Neutrophil (primary cell): ENCODE results near the gene PLXNA4.

Experiments
- H3K27ac ChIP-seq: fragments of 200-600 bp; sonication (generic); 2 replicates; pipeline ENCODE4 v1.5.1; 2016; ENCODE audit warnings: mild to moderate bottlenecking, moderate library complexity
- H3K27me3 ChIP-seq: fragments of 200-600 bp; sonication (generic); 2 replicates; pipeline ENCODE4 v1.6.0; 2016; ENCODE audit warnings: mild to moderate bottlenecking
- H3K36me3 ChIP-seq: fragments of 200-600 bp; sonication (generic); 2 replicates; pipeline ENCODE4 v1.5.1; 2017
- H3K4me1 ChIP-seq, 2 experiments: fragments of 200-600 bp in 1 of 2; sonication (generic) in 1 of 2; 1 replicate in 1 of 2; 2 replicates in 1 of 2; pipeline versions ENCODE4 v1.5.1 to v1.6.1; 2013 to 2016; ENCODE audit warnings: low read depth in 1 of 2, low read length in 1 of 2, mild to moderate bottlenecking in 1 of 2, moderate library complexity in 1 of 2; ENCODE audit not compliant: control insufficient read depth in 1 of 2, insufficient read depth in 1 of 2
- H3K4me3 ChIP-seq, 2 experiments: fragments of 200-600 bp in 1 of 2; sonication (generic) in 1 of 2; 1 replicate in 1 of 2; 2 replicates in 1 of 2; pipeline ENCODE4 v1.5.1; 2013 to 2016; ENCODE audit warnings: low read depth in 1 of 2, low read length in 1 of 2, mild to moderate bottlenecking in 1 of 2, moderate library complexity in 1 of 2
- H3K9me3 ChIP-seq: fragments of 200-600 bp; sonication (generic); 2 replicates; pipeline ENCODE4 v1.5.1; 2016
- CTCF ChIP-seq: fragments of 200-600 bp; sonication (generic); IDR thresholded peaks from 2 replicates; pipeline ENCODE4 v1.5.1; 2016; ENCODE audit warnings: antibody characterized with exemption

PLXNA4 gene

DNA sequence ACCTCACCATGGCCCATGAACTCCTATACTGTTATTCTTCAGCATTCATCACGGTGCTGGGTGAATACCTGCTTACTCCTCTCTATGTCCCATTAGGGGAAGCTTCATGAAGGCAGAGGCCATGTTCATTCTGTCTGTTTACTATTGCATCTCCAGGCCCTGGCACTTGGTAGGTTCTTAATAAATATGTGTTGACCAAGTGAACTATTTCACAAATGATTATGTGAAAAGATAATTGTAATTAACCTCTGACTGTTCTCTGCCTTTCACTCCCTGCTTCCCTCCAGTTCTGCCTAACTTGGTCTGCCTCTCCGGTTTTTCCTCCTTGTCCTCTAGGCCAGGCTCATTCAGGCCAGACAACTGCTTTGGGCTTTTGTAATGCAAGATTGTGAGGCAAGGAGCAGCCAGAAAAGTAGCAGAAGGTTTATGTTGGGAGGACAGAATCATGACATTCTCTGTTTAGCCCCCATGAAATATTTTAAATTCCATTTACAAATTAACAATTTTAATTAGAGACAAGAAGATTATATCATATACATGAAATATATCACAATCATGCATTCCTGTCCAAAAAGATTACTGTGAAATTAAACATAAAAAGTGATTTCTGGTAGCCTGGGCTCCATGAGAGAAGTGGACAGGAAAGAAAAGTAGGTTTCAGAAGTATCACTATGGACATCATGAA is 42.1 kb upstream of the PLXNA4 start:
- Histone ChIP-seq H3K27me3 (no peaks in the 10 kb centered on the region), H3K36me3 (no peaks in the 10 kb centered on the region), H3K4me3 (no peak overlapping the region), H3K9me3 (no peaks in the 10 kb centered on the region), H3K27ac (no peak overlapping the region), H3K4me1 (peaks cover 9% of the 10 kb centered on the region in 2 experiments)
- TF ChIP-seq CTCF: no peak

GRCh38 chr7:132614428-132615318 is 38.4 kb upstream of the PLXNA4 start:
- no peak for TF ChIP-seq CTCF
- Histone ChIP-seq H3K4me3 (peak overlapping the region; percentile 30 to 39), H3K27me3 (no peaks in the 10 kb centered on the region), H3K9me3 (no peaks in the 10 kb centered on the region), H3K27ac (no peak overlapping the region), H3K36me3 (no peaks in the 10 kb centered on the region), H3K4me1 (peaks cover 9% of the 10 kb centered on the region in 2 experiments)

GRCh38 chr7:132613737-132614136 is 37.5 kb upstream of the PLXNA4 start:
- TF ChIP-seq CTCF: no peak
- H3K27ac ChIP-seq: no peak overlapping the region
- H3K4me1 ChIP-seq: peaks cover 9% of the 10 kb centered on the region in 2 experiments
- H3K36me3 ChIP-seq: no peaks in the 10 kb centered on the region
- no peaks in the 10 kb centered on the region for H3K9me3 ChIP-seq
- no peak overlapping the region for H3K4me3 ChIP-seq
- no peaks in the 10 kb centered on the region for H3K27me3 ChIP-seq

- peaks cover 9% of the 10 kb centered on the region in 2 experiments for H3K4me1 ChIP-seq
- H3K27ac ChIP-seq: no peak overlapping the region
- no peaks in the 10 kb centered on the region for H3K27me3 ChIP-seq
- H3K36me3 ChIP-seq: no peaks in the 10 kb centered on the region
- no peak overlapping the region for H3K4me3 ChIP-seq
- no peak for TF ChIP-seq CTCF
- no peaks in the 10 kb centered on the region for H3K9me3 ChIP-seq
Observed at GRCh38 chr7:132610995-132611394, 34.7 kb upstream of the PLXNA4 start.

DNA sequence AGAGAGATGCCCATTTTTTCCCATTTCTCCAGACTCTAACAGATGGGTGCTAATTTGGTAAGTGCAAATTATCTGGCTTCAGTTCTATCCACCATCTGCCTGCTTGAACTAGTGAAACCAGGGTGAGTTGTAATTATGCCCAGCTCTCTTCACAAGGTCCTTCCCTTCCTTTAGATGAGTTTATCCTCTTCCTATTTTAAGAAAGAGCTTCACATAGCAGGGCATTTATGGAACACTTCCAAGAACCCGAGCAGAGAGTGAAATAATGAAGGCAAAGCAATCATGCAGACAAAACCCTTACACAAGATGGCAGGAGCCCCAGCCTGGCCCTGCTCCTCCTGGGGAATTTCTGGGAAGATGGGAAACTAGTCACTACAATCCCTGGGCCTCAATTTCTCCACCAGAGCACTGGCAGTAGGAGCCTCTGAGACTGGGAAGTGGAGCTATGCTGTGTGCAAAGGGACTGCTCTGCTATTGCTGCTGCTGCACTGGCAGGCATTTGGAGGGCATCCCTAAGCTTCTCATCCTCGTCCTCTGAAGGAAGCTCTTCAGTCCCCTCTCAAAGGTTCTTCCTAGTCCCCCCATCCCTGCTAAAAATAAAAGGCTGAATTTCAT is 33.7 kb upstream of the PLXNA4 start:
- H3K4me3 ChIP-seq: no peak overlapping the region
- peaks cover 7 to 8% of the 10 kb centered on the region in 2 experiments for H3K4me1 ChIP-seq
- no peak overlapping the region for H3K27ac ChIP-seq
- H3K27me3 ChIP-seq: no peaks in the 10 kb centered on the region
- H3K9me3 ChIP-seq: no peaks in the 10 kb centered on the region
- no peaks in the 10 kb centered on the region for H3K36me3 ChIP-seq
- TF ChIP-seq CTCF: no peak
